Effector memory CD8-positive, alpha-beta T cell (primary cell): ENCODE results near the gene UBE2QL1.

Source experiments
- ATAC-seq: fragments of 150-1000 bp; cut with Tn5 transposase; replicated peaks from 2 replicates; pipeline ENCODE4 v1.10.0; 2021; ENCODE audit warnings: mild to moderate bottlenecking, moderate library complexity
- DNase-seq, 3 experiments: peaks; one replicate each; pipeline ENCODE4 v3.0.0; 2021
- H3K27ac Mint-ChIP-seq, 2 donors: one replicate each; pipeline ENCODE4 v1.8.0; 2022; ENCODE audit warnings: mild to moderate bottlenecking in 2 of 2, mixed read lengths in 2 of 2, moderate library complexity in 2 of 2
- H3K27me3 Mint-ChIP-seq, 2 donors: one replicate each; pipeline ENCODE4 v1.8.0; 2022; ENCODE audit warnings: mixed read lengths in 2 of 2
- H3K36me3 Mint-ChIP-seq: one replicate; pipeline ENCODE4 v1.8.0; 2022; ENCODE audit warnings: mild to moderate bottlenecking, moderate library complexity, mixed read lengths; ENCODE audit not compliant: insufficient read depth
- H3K4me1 Mint-ChIP-seq, 2 donors: one replicate each; pipeline ENCODE4 v1.8.0; 2022; ENCODE audit warnings: low read depth in 2 of 2, mixed read lengths in 2 of 2
- H3K4me3 Mint-ChIP-seq, 2 donors: one replicate each; pipeline ENCODE4 v1.8.0; 2022; ENCODE audit warnings: mild to moderate bottlenecking in 2 of 2, mixed read lengths in 2 of 2, moderate library complexity in 2 of 2
- H3K9me3 Mint-ChIP-seq, 2 donors: one replicate each; pipeline ENCODE4 v1.8.0; 2022; ENCODE audit warnings: mixed read lengths in 2 of 2

Gene UBE2QL1

GRCh38 chr5:6482735-6483134 lies 34.1 kb downstream of the UBE2QL1 start:
- Mint-ChIP-seq H3K9me3 (no peaks in the 10 kb centered on the region), H3K4me3 (no peak overlapping the region), H3K36me3 (no peaks in the 10 kb centered on the region), H3K4me1 (peaks cover 0 to 2% of the 10 kb centered on the region in 2 donors), H3K27me3 (peaks cover 0 to 69% of the 10 kb centered on the region in 2 donors), H3K27ac (no peak overlapping the region)
- ATAC-seq (no peak), DNase-seq (no peak)

GRCh38 chr5:6483880-6484382 lies 35.3 kb downstream of the UBE2QL1 start:
- ATAC-seq = no peak
- no peak overlapping the region for H3K27ac Mint-ChIP-seq
- no peaks in the 10 kb centered on the region for H3K9me3 Mint-ChIP-seq
- no peak for DNase-seq
- H3K36me3 Mint-ChIP-seq = no peaks in the 10 kb centered on the region
- peaks cover 0 to 67% of the 10 kb centered on the region in 2 donors for H3K27me3 Mint-ChIP-seq
- peaks cover 0 to 2% of the 10 kb centered on the region in 2 donors for H3K4me1 Mint-ChIP-seq
- no peak overlapping the region for H3K4me3 Mint-ChIP-seq

- H3K27me3 Mint-ChIP-seq = peaks cover 0 to 67% of the 10 kb centered on the region in 2 donors
- ATAC-seq (no peak), DNase-seq (no peak)
- no peaks in the 10 kb centered on the region for H3K36me3 Mint-ChIP-seq
- no peak overlapping the region for H3K4me3 Mint-ChIP-seq
- H3K27ac Mint-ChIP-seq = no peak overlapping the region
- H3K4me1 Mint-ChIP-seq = peaks cover 0 to 2% of the 10 kb centered on the region in 2 donors
- H3K9me3 Mint-ChIP-seq = no peaks in the 10 kb centered on the region
Measured at GRCh38 chr5:6484446-6484845, 35.8 kb downstream of the UBE2QL1 start.

- H3K9me3 Mint-ChIP-seq = no peaks in the 10 kb centered on the region
- ATAC-seq (no peak), DNase-seq (no peak)
- no peak overlapping the region for H3K4me3 Mint-ChIP-seq
- H3K4me1 Mint-ChIP-seq = peaks cover 0 to 2% of the 10 kb centered on the region in 2 donors
- H3K36me3 Mint-ChIP-seq = no peaks in the 10 kb centered on the region
- H3K27me3 Mint-ChIP-seq = peaks cover 0 to 71% of the 10 kb centered on the region in 2 donors
- no peak overlapping the region for H3K27ac Mint-ChIP-seq
Measured at GRCh38 chr5:6484899-6485298, 36.2 kb downstream of the UBE2QL1 start.

GRCh38 chr5:6485441-6485840 lies 36.8 kb downstream of the UBE2QL1 start:
- H3K4me1 Mint-ChIP-seq = peaks cover 0 to 2% of the 10 kb centered on the region in 2 donors
- H3K27me3 Mint-ChIP-seq = peaks cover 0 to 77% of the 10 kb centered on the region in 2 donors
- ATAC-seq (no peak), DNase-seq (no peak)
- H3K27ac Mint-ChIP-seq = no peak overlapping the region
- H3K36me3 Mint-ChIP-seq = no peaks in the 10 kb centered on the region
- H3K4me3 Mint-ChIP-seq = no peak overlapping the region
- H3K9me3 Mint-ChIP-seq = no peaks in the 10 kb centered on the region

GRCh38 chr5:6486074-6486473 lies 37.4 kb downstream of the UBE2QL1 start:
- no peak for ATAC-seq
- Mint-ChIP-seq H3K27me3 (peaks cover under 1 to 80% of the 10 kb centered on the region in 2 donors), H3K4me1 (peaks cover 0 to 2% of the 10 kb centered on the region in 2 donors), H3K4me3 (no peak overlapping the region), H3K27ac (no peak overlapping the region), H3K9me3 (no peaks in the 10 kb centered on the region), H3K36me3 (no peaks in the 10 kb centered on the region)
- no peak for DNase-seq

- Mint-ChIP-seq H3K4me1 (peaks cover 0 to 2% of the 10 kb centered on the region in 2 donors), H3K36me3 (no peaks in the 10 kb centered on the region), H3K27me3 (peaks cover 9 to 85% of the 10 kb centered on the region in 2 donors)
Measured at GRCh38 chr5:6487081-6487480, 38.4 kb downstream of the UBE2QL1 start.

GRCh38 chr5:6488021-6488420 lies 39.4 kb downstream of the UBE2QL1 start:
- Mint-ChIP-seq H3K27me3 (peaks cover 12 to 80% of the 10 kb centered on the region in 2 donors), H3K27ac (no peak overlapping the region), H3K4me1 (peaks cover 0 to 2% of the 10 kb centered on the region in 2 donors), H3K9me3 (no peaks in the 10 kb centered on the region), H3K36me3 (no peaks in the 10 kb centered on the region), H3K4me3 (no peak overlapping the region)
- DNase-seq (no peak), ATAC-seq (no peak)

More at GRCh38 chr5:6487081-6487480, 38.4 kb downstream of the UBE2QL1 start:
- Mint-ChIP-seq H3K27ac (no peak overlapping the region), H3K9me3 (no peaks in the 10 kb centered on the region), H3K4me3 (no peak overlapping the region)
- DNase-seq = no peak
- ATAC-seq = no peak

- Mint-ChIP-seq H3K27ac (no peak overlapping the region), H3K27me3 (peaks cover 15 to 78% of the 10 kb centered on the region in 2 donors), H3K4me1 (no peaks in the 10 kb centered on the region), H3K36me3 (no peaks in the 10 kb centered on the region), H3K9me3 (no peaks in the 10 kb centered on the region), H3K4me3 (no peak overlapping the region)
- DNase-seq (no peak), ATAC-seq (no peak)
Measured at GRCh38 chr5:6489643-6490185, 41.1 kb downstream of the UBE2QL1 start.

- Mint-ChIP-seq H3K27ac (no peak overlapping the region), H3K27me3 (peaks cover 20 to 78% of the 10 kb centered on the region in 2 donors), H3K4me1 (no peaks in the 10 kb centered on the region), H3K9me3 (no peaks in the 10 kb centered on the region), H3K4me3 (no peak overlapping the region), H3K36me3 (no peaks in the 10 kb centered on the region)
- no peak for DNase-seq
- ATAC-seq = no peak
Measured at GRCh38 chr5:6490246-6490645, 41.6 kb downstream of the UBE2QL1 start.

GRCh38 chr5:6490693-6491092 lies 42.0 kb downstream of the UBE2QL1 start:
- Mint-ChIP-seq H3K27me3 (peaks cover 23 to 81% of the 10 kb centered on the region in 2 donors), H3K9me3 (no peaks in the 10 kb centered on the region), H3K36me3 (no peaks in the 10 kb centered on the region), H3K4me1 (no peaks in the 10 kb centered on the region), H3K27ac (no peak overlapping the region), H3K4me3 (no peak overlapping the region)
- no peak for ATAC-seq
- no peak for DNase-seq

GRCh38 chr5:6491196-6491918 lies 42.7 kb downstream of the UBE2QL1 start:
- H3K36me3 Mint-ChIP-seq = no peaks in the 10 kb centered on the region
- no peaks in the 10 kb centered on the region for H3K9me3 Mint-ChIP-seq
- ATAC-seq (no peak), DNase-seq (no peak)
- H3K27ac Mint-ChIP-seq = no peak overlapping the region
- no peaks in the 10 kb centered on the region for H3K4me1 Mint-ChIP-seq
- H3K27me3 Mint-ChIP-seq = peaks cover 27 to 85% of the 10 kb centered on the region in 2 donors
- H3K4me3 Mint-ChIP-seq = no peak overlapping the region

- Mint-ChIP-seq H3K4me1 (no peaks in the 10 kb centered on the region), H3K36me3 (no peaks in the 10 kb centered on the region), H3K27ac (no peak overlapping the region), H3K9me3 (no peaks in the 10 kb centered on the region), H3K4me3 (no peak overlapping the region), H3K27me3 (peaks cover 27 to 80% of the 10 kb centered on the region in 2 donors)
- ATAC-seq (no peak), DNase-seq (no peak)
Measured at GRCh38 chr5:6491919-6492290, 43.2 kb downstream of the UBE2QL1 start.

- ATAC-seq = no peak
- no peak for DNase-seq
- H3K9me3 Mint-ChIP-seq = no peaks in the 10 kb centered on the region
- H3K27me3 Mint-ChIP-seq = peaks cover 27 to 70% of the 10 kb centered on the region in 2 donors
- no peak overlapping the region for H3K27ac Mint-ChIP-seq
- H3K36me3 Mint-ChIP-seq = no peaks in the 10 kb centered on the region
- no peaks in the 10 kb centered on the region for H3K4me1 Mint-ChIP-seq
- no peak overlapping the region for H3K4me3 Mint-ChIP-seq
Measured at GRCh38 chr5:6492934-6493333, 44.3 kb downstream of the UBE2QL1 start.
